GM12892 (cell line): ENCODE data around the gene ENTPD1.

ENCODE experiments used
- POLR2A ChIP-seq: IDR thresholded peaks from 2 replicates; pipeline ENCODE4 v1.6.1; 2011; ENCODE audit warnings: low read depth, low read length, control low read depth
- POLR2AphosphoS5 ChIP-seq: IDR thresholded peaks from 2 replicates; pipeline ENCODE4 v1.6.1; 2011; ENCODE audit warnings: low read depth, low read length, control low read depth
- TAF1 ChIP-seq: IDR thresholded peaks from 2 replicates; pipeline ENCODE4 v1.6.1; 2011; ENCODE audit warnings: low read depth, mild to moderate bottlenecking, control low read depth, low read length, borderline replicate concordance

DNA sequence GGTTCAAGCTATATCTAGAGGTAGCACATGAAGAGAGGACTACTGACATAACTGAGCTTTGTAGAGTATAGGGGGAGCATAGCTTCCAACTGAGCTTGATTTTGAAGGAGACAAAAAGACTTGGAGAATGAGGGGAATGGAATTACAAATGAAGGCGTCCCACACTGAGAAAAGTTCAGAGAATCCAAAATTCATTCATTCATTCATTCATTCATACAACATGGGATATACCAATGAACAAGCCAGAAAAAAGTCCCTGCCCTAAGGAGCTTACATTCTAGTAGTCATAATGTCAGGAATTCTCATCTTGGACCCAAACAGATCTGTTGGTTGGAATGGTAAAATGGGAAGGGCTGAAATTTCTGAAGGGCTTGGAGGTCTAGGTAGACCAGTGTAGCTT is 62.0 kb downstream of the ENTPD1 start:
- TF ChIP-seq POLR2A (no peak), POLR2AphosphoS5 (no peak), TAF1 (no peak)
